HG02571 (cell line): Measurements from ENCODE around the gene RHOT1.

Experiments
- ATAC-seq: cut with Tn5 transposase; IDR thresholded peaks from one replicate; pipeline ENCODE4 v1.9.1; 2021; ENCODE audit warnings: mild to moderate bottlenecking, moderate library complexity; ENCODE audit not compliant: unreplicated experiment

RHOT1 gene

DNA sequence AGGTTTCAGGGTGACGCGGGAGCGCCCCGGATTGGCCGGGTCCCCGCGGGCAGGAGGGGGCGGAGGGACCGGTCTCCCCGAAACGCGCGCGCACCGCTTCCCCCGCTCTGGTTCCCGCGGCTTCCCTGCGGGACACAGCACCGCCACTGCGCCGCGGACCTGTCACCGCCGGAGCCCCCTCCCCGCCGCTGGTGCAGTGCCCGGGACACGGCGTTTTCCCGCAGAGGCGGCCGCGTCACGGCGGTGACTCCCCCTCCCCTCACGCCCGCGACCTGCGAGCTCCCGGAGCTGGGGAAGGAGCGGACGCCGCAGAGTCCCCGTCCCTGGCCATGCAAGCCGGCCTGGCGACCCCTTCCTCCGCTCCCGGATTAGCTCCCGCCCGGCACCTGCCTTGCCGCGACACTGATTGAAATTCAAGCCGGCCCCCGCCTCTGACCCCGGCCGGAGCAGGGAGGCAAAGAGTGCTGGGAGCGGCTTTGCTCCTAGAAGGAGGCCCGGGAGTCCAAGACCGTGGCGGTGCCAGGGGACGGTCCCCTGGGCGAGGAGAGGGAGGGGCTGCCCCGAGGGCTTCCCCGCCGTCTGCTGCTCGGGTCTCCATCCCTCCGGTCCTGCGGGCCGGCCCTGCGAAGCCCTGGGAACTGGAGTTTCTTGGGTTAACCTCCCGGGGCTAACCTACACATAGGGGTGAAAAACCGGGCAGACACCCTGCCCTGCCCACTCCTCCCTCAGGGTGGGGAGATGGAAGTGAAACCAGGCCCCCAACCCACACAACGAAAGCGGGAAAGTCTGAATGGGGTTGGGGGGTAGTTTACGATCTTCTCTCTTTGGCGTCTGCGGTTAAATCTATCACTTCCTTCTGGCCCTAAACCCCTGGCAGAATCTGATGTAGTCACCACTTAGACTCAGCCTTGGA, 124.3 kb downstream of the RHOT1 start:
- ATAC-seq = no peak

DNA sequence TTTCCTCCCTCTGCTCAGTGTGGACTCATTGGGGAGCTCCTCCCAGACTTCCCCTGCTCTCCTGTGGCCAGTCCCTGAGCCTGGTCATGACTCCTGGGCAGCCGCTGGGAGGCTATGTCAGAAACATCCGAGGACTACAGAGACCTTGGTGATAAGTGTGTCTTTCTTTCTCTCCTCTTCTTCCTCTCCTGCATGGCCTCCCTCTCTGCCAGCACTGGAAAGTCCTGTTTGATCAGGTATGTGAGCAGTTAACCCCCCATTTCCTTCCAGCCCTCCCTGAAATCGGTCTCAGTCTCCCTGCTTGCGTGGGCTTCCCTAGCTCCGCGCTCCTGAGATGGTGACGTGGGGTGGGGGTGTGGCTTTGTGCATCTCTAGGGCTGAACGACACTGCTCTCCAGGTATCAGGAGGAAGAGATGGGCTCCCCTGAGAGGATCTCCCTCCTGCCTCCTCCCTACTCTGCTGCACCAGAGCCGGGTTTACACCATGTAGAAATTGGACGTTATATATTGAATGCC, 125.4 kb downstream of the RHOT1 start:
- ATAC-seq = no peak

DNA sequence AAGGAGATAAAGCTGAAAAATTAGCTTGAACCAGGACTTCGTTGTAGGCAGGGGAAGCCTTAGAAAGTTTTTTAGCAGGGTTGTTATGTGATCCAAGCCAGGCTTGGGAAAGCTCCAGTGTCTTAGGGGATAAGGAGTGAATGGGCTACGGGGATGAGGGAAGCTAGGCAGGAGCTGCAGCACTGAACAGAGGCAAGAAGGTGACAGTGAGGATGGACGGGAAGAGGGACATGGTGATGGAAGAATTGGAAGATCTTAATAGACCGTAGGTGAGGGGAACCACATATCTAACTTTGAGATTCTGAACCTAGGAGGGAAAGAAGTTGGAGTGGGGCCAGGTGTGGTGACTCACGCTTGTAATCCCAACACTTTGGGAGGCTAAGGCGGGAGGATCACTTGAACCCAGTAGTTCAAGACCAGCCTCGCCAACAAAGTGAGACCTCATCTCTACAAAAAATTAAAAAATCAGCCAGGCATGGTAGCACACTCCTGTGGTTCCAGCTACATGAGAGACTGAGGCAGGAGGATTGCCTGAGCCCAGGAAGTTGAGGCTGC, 126.5 kb downstream of the RHOT1 start:
- ATAC-seq = no peak

DNA sequence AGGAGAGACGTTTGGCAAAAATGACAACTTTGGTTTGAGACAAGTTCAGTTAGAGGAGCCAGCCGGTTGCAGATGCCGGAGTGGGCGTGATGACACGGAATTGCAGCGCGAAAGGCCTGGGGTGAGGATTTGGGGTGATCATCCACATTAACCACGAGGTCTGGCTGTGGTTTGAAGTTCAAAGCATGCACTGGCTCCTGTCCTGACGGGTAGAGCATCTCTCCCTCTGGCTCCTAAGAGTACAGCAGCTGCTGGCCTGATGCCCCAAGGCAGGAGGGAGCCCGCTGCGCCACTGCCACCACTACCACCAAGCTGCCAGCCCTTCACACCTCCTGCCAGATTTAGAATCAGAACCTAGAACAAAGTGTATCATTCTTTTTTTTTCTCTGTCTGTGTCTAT, 127.1 kb downstream of the RHOT1 start:
- ATAC-seq = no peak

DNA sequence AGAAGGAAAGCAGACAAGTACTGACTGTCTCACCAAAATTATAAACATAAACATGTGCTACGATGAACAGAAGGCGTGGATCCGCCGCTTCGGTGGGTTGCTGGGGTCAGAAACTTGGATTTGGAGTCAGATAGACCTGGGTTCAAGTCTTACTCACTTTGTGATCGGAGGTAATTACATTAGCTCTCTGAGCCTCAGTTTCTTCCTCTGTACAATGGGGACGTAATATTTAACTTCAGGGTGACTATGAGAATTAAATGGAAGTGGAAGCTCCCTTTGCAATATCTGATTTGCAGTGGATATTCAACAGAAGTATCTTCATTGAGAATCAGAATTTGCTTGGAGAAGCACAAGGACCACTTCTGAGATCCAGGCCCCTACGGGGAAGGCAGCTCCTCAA, 129.5 kb downstream of the RHOT1 start:
- ATAC-seq = no peak

DNA sequence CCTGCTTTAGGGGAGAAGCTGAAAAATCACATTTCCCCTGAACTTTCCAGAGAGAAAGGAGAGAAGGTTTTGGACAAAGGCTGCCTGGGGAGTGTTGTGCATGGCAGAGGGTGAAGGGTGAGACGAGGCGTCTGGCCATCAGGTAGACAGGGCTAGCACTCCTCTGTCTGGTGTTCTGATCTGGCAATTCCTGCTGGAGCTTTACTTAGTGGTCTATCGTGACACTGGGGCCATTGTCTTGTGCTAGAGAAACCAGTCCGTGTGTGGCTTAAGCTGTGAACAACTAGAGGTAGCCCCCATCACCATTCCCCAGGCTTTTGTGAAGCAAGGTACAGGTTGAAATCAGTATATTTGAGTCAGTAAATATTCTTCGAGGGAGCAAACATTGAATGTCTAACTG, 131.8 kb downstream of the RHOT1 start:
- ATAC-seq = no peak

DNA sequence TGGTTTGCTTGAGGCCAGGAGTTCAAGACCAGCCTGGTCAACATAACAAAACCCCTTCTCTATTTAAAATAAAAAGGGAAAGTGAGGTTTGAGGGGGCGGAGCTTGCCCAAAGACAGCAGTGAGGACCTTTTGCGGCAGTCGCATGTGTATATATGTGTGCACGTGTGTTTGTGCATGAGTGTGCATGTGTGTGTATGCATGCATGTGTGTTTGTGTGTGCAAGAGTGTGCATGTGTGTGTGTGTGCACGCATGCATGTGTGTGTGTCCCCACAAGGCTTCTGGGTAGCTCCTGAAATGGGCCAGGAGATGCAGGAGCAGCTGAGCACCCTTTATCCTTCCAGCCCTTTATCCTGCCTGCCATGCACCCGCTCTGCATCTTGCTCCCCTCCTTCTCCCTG, 132.3 kb downstream of the RHOT1 start:
- no peak for ATAC-seq
